PC-9 (cell line): ENCODE data around the gene MYLK.
"Not testable (repeated sequence)": the region's sequence is repeated elsewhere in the genome, so short reads cannot be mapped to it uniquely, and the experiment has no call there.

Experiments
- CTCF ChIP-seq: fragments of 200-600 bp; sonication (generic); conservative IDR thresholded peaks from 2 replicates; pipeline ENCODE4 v1.6.1; 2017; ENCODE audit warnings: mixed run types, antibody characterized with exemption, mild to moderate bottlenecking, moderate library complexity
- EZH2 ChIP-seq: fragments of 200-600 bp; sonication (generic); IDR thresholded peaks from 2 replicates; pipeline ENCODE4 v1.8.0; 2017; ENCODE audit warnings: antibody characterized with exemption, low read depth

- not testable (repeated sequence) for TF ChIP-seq EZH2, CTCF
Measured at GRCh38 chr3:123611674-123612073, 272.5 kb downstream of the MYLK start.
